MCF 10A (cell line): ENCODE data around the gene MCTP1. TPM values are rescaled to one million over a fixed set of nuclear protein-coding genes. Genes with fewer than 3 reads are reported as not detected.

Experiments
- BruUV-seq: library from RNA; stranded (reverse); fragments of 400-500 nt; replicated peaks from 2 replicates; lab custom pipeline; 2021; lab: Mats Ljungman, UMichigan
- CTCF ChIA-PET: fragments of 300-600 bp; sonication (Branson Sonifier 250); formaldehyde crosslinking; extraction: SDS; loops from one replicate; lab custom pipeline; 2021; ENCODE audit warnings: antibody characterized with exemption, inconsistent platforms; lab: Yijun Ruan, JAX
- POLR2A ChIA-PET: fragments of 300-600, 350-650 bp; sonication (Branson Sonifier 250); formaldehyde crosslinking; extraction: SDS; loops from one replicate; lab custom pipeline; 2020; ENCODE audit warnings: antibody characterized with exemption, inconsistent platforms; lab: Yijun Ruan, JAX
- DNase-seq: peaks from one replicate; pipeline ENCODE4 v3.0.0-alpha.2; 2018; ENCODE audit not compliant: unreplicated experiment
- H3K27ac Mint-ChIP-seq: one replicate; pipeline ENCODE4 v1.8.0; 2022; ENCODE audit warnings: mild to moderate bottlenecking, low read depth, mixed read lengths; ENCODE audit not compliant: unreplicated experiment
- H3K27me3 Mint-ChIP-seq: one replicate; pipeline ENCODE4 v1.8.0; 2022; ENCODE audit warnings: mixed read lengths; ENCODE audit not compliant: insufficient read depth, unreplicated experiment
- H3K36me3 Mint-ChIP-seq: one replicate; pipeline ENCODE4 v1.8.0; 2022; ENCODE audit warnings: mild to moderate bottlenecking, moderate library complexity, mixed read lengths; ENCODE audit not compliant: insufficient read depth, unreplicated experiment
- H3K4me1 Mint-ChIP-seq: one replicate; pipeline ENCODE4 v1.8.0; 2022; ENCODE audit warnings: mixed read lengths; ENCODE audit not compliant: insufficient read depth, unreplicated experiment
- H3K4me3 Mint-ChIP-seq: one replicate; pipeline ENCODE4 v1.8.0; 2022; ENCODE audit warnings: mild to moderate bottlenecking, moderate library complexity, mixed read lengths; ENCODE audit not compliant: unreplicated experiment
- H3K9me3 Mint-ChIP-seq: one replicate; pipeline ENCODE4 v1.8.0; 2022; ENCODE audit warnings: mixed read lengths; ENCODE audit not compliant: unreplicated experiment
- CTCF ChIP-seq: fragments of 200-600 bp; IDR thresholded peaks from one replicate; pipeline ENCODE4 v1.8.0; 2022; ENCODE audit warnings: antibody characterized with exemption, mild to moderate bottlenecking; ENCODE audit not compliant: unreplicated experiment
- intact Hi-C: fragments of 100-400 bp; cut with micrococcal nuclease; formaldehyde crosslinking; loops from 2 replicates; pipeline ENCODE4 v1.14.1; 2022
- total RNA-seq: library from RNA; stranded (reverse); gene quantifications from 2 replicates; pipeline ENCODE4 v1.2.3, GENCODE V29; 2022

Gene MCTP1
- total RNA-seq, 1 experiment from 2014 or later: 40.3 TPM

- peaks cover 26% of the 10 kb centered on the region for H3K9me3 Mint-ChIP-seq
- TF ChIP-seq CTCF: no peak
- POLR2A ChIA-PET: no interaction called here
- no peak for DNase-seq
- H3K4me1 Mint-ChIP-seq: no peaks in the 10 kb centered on the region
- no TSS peak for BruUV-seq
- no peaks in the 10 kb centered on the region for H3K27me3 Mint-ChIP-seq
- H3K36me3 Mint-ChIP-seq: peaks cover 6% of the 10 kb centered on the region
- H3K27ac Mint-ChIP-seq: no peak overlapping the region
- intact Hi-C loops: no loop called here
- no peak overlapping the region for H3K4me3 Mint-ChIP-seq
- CTCF ChIA-PET: no interaction called here
Observed at GRCh38 chr5:94661086-94661485, 623.8 kb downstream of the MCTP1 start.

GRCh38 chr5:94660506-94660905 is 624.4 kb downstream of the MCTP1 start:
- DNase-seq: no peak
- no peak for TF ChIP-seq CTCF
- Mint-ChIP-seq H3K4me3 (no peak overlapping the region), H3K36me3 (peaks cover 5% of the 10 kb centered on the region), H3K27me3 (no peaks in the 10 kb centered on the region), H3K4me1 (no peaks in the 10 kb centered on the region), H3K9me3 (peaks cover 30% of the 10 kb centered on the region), H3K27ac (no peak overlapping the region)
- ChIA-PET CTCF (no interaction called here), POLR2A (no interaction called here)
- intact Hi-C loops: no loop called here
- BruUV-seq: no TSS peak

GRCh38 chr5:94658272-94658671 is 626.6 kb downstream of the MCTP1 start:
- no TSS peak for BruUV-seq
- Mint-ChIP-seq H3K27ac (no peak overlapping the region), H3K27me3 (no peaks in the 10 kb centered on the region), H3K4me3 (no peak overlapping the region), H3K9me3 (peaks cover 32% of the 10 kb centered on the region), H3K36me3 (no peaks in the 10 kb centered on the region), H3K4me1 (no peaks in the 10 kb centered on the region)
- intact Hi-C loops: no loop called here
- TF ChIP-seq CTCF: no peak
- POLR2A ChIA-PET: no interaction called here
- CTCF ChIA-PET: no interaction called here
- DNase-seq: no peak

Other genes starting within 250 kb of the MCTP1 start
- gene FAM81B, start 106.3 kb upstream of the MCTP1 start, total RNA-seq: not detected in 2 replicates